NCI-H446 treated with DMSO at 0.1 percent for 48 hours (cell line): ENCODE measurements around the gene TMEM45A.

Source experiments
- DNase-seq: peaks from one replicate; lab custom pipeline; 2025; lab: John Stamatoyannopoulos, UW

TMEM45A gene

GRCh38 chr3:100615684-100616083, 123.3 kb downstream of the TMEM45A start:
- DNase-seq: no peak

- DNase-seq: no peak
These were observed 128.8 kb downstream of the TMEM45A start for GRCh38 chr3:100621251-100621650.
